ENCODE data around the gene CNNM2. TPM values are rescaled to one million over a fixed set of nuclear protein-coding genes. Genes with fewer than 3 reads are reported as not detected.

The CNNM2 gene
- total and polyA plus RNA-seq, 2 experiments from 2014 or later = 3.3 to 18.0 TPM

DNA sequence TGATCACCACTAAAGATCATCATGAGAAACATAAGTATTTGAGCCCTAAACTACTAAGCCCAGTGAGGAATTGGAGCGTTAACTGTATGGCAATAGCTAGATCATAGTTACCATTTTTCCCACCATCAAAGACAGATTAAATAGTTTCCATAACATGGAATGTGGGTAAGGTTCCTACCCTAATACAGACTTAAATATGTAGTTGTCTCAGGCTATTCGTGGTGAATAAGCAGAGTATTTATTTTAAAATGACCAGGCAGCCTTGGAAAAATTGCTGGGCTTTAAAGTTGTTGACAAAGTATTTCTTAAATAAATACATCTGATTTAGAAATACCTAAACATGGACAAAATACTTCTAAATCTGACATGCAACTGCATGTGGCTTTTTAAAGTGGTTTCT, 168.2 kb downstream of the CNNM2 start:
- peaks cover 44% of the 10 kb centered on the region for H3K36me3 ChIP-seq
- TF ChIP-seq, protein P1, sequence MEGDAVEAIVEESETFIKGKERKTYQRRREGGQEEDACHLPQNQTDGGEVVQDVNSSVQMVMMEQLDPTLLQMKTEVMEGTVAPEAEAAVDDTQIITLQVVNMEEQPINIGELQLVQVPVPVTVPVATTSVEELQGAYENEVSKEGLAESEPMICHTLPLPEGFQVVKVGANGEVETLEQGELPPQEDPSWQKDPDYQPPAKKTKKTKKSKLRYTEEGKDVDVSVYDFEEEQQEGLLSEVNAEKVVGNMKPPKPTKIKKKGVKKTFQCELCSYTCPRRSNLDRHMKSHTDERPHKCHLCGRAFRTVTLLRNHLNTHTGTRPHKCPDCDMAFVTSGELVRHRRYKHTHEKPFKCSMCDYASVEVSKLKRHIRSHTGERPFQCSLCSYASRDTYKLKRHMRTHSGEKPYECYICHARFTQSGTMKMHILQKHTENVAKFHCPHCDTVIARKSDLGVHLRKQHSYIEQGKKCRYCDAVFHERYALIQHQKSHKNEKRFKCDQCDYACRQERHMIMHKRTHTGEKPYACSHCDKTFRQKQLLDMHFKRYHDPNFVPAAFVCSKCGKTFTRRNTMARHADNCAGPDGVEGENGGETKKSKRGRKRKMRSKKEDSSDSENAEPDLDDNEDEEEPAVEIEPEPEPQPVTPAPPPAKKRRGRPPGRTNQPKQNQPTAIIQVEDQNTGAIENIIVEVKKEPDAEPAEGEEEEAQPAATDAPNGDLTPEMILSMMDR (IDR thresholded peaks at IDR 0.05; ENCODE audit: low read depth, low read length) = no peak
- no peak for DNase-seq (ENCODE audit: low read depth in 1 of 2, low spot score in 1 of 2)
- no peaks in the 10 kb centered on the region for H3K9me3 ChIP-seq (ENCODE audit: low read depth)
- H3K27ac ChIP-seq = peak overlapping the region; percentile 57
- no peak overlapping the region for H3K4me3 ChIP-seq
- H3K27me3 ChIP-seq = no peaks in the 10 kb centered on the region
- no peaks in the 10 kb centered on the region for H3K4me1 ChIP-seq (ENCODE audit: low read depth)

DNA sequence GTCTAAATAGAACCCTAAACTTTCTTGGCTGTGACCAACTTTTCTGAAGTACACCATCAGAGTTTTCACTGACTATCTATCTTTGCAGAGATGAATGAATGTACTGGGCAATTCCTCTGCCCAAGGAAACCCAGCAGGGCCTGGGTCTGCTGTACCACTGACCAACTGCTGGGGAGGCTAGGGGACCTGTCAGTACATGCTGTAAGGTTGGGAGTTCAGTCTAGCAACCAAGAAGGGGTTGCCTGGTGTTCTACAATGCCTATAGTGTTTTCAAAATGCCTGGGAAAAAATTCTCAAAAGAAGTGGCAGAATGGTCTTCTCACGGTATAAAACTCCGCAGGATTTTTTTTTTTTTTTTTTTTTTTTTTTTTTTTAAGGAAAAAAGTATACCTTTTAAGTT, 168.7 kb downstream of the CNNM2 start:
- H3K27me3 ChIP-seq = no peaks in the 10 kb centered on the region
- no peak for DNase-seq (ENCODE audit: low read depth in 1 of 2, low spot score in 1 of 2)
- no peaks in the 10 kb centered on the region for H3K9me3 ChIP-seq (ENCODE audit: low read depth)
- H3K27ac ChIP-seq = peak overlapping the region; percentile 54
- TF ChIP-seq, protein P1 (IDR thresholded peaks at IDR 0.05; ENCODE audit: low read depth, low read length) = no peak
- H3K4me3 ChIP-seq = no peak overlapping the region
- peaks cover 49% of the 10 kb centered on the region for H3K36me3 ChIP-seq
- no peaks in the 10 kb centered on the region for H3K4me1 ChIP-seq (ENCODE audit: low read depth)

DNA sequence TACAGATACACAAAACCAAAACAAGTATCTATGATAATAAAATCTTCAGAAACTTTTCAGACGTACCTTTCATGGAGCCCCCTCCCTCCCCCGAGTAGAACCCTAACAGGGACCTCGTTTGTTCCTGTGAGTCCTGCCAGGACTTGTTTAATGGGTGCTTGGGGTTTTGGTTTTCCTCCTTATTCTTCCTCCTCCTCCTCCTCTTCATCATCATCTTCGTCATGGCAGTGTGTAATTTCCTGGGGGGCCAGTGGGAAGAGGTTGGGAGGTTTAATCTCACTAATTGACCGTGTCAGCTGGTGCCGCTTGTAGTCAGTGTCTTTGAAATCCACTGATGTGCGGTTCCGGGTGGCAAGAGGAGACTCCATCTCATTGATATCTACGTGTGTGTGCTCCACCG, 171.4 kb downstream of the CNNM2 start:
- no peak for DNase-seq (ENCODE audit: low read depth in 1 of 2, low spot score in 1 of 2)
- Histone ChIP-seq H3K4me3 (no peak overlapping the region), H3K27me3 (no peaks in the 10 kb centered on the region), H3K27ac (no peak overlapping the region), H3K36me3 (peaks cover 72% of the 10 kb centered on the region), H3K9me3 (ENCODE audit: low read depth) (no peaks in the 10 kb centered on the region), H3K4me1 (ENCODE audit: low read depth) (no peaks in the 10 kb centered on the region)
- TF ChIP-seq, protein P1 (IDR thresholded peaks at IDR 0.05; ENCODE audit: low read depth, low read length) = no peak

DNA sequence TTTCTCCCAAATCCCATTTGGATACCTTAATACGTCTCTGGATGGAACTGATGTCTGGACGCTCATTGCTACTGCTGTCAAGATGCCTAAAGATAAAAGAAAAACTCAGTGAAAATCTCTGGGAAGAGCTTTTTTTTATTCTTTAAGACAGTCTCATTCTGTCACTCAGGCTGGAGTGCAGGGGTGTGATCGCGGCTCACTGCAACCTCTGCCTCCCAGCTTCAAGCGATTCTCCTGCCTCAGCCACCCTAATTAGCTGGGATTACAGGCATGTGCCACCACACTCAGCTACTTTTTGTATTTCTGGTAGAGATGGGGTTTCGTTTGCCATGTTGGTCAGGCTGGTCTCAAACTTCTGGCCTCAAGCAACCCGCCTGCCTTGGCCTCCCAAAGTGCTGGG, 172.8 kb downstream of the CNNM2 start:
- Histone ChIP-seq H3K36me3 (peaks cover 80% of the 10 kb centered on the region), H3K9me3 (ENCODE audit: low read depth) (no peaks in the 10 kb centered on the region), H3K4me1 (ENCODE audit: low read depth) (no peaks in the 10 kb centered on the region), H3K27me3 (no peaks in the 10 kb centered on the region), H3K27ac (no peak overlapping the region), H3K4me3 (no peak overlapping the region)
- TF ChIP-seq, protein P1 (IDR thresholded peaks at IDR 0.05; ENCODE audit: low read depth, low read length) = no peak
- no peak for DNase-seq (ENCODE audit: low read depth in 1 of 2, low spot score in 1 of 2)

DNA sequence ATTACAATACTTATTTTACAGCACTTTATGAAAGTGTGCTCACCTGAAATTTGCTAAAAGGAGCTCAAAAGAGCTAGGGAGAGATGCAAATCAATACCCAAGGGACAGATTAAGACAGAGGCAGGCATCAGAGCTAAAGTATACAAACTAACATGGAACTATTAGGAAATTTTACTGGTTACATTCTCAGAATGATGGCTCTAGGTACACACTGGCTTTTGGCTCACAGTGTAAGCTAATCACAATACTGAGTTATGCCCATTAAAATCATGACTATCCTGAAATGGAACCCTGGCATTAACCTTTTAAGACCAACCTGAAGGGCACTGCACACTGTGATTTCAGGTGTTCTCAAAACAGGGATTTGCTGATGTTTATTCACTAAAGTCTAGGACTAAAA, 176.9 kb downstream of the CNNM2 start:
- Histone ChIP-seq H3K4me1 (ENCODE audit: low read depth) (no peaks in the 10 kb centered on the region), H3K27ac (no peak overlapping the region), H3K9me3 (ENCODE audit: low read depth) (no peaks in the 10 kb centered on the region), H3K4me3 (no peak overlapping the region), H3K27me3 (no peaks in the 10 kb centered on the region), H3K36me3 (peaks cover 86% of the 10 kb centered on the region)
- TF ChIP-seq, protein P1 (IDR thresholded peaks at IDR 0.05; ENCODE audit: low read depth, low read length) = no peak
- DNase-seq (ENCODE audit: low read depth in 1 of 2, low spot score in 1 of 2) = no peak

DNA sequence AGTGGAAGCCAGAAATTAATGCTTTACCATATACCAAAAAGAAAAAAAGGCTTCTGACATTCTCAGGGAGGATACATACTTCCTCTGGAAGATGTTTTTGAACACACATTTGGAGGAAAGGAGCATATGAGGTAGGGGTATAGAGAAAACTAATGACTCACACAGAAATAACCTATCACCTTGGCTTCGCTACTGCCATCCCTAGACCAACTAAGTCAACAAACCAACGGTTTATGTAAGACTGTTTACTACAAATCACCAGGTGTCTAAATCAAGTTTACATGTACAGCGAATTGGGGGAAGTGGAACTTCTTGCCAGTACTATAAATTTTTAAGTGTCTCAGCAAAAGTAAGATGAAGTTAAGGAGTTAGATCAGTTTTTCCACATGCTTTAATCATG, 178.0 kb downstream of the CNNM2 start:
- no peak overlapping the region for H3K27ac ChIP-seq
- H3K4me1 ChIP-seq (ENCODE audit: low read depth) = no peaks in the 10 kb centered on the region
- H3K36me3 ChIP-seq = peaks cover 85% of the 10 kb centered on the region
- TF ChIP-seq, protein P1 (IDR thresholded peaks at IDR 0.05; ENCODE audit: low read depth, low read length) = no peak
- DNase-seq (ENCODE audit: low read depth in 1 of 2, low spot score in 1 of 2) = no peak
- H3K27me3 ChIP-seq = no peaks in the 10 kb centered on the region
- no peak overlapping the region for H3K4me3 ChIP-seq
- H3K9me3 ChIP-seq (ENCODE audit: low read depth) = no peaks in the 10 kb centered on the region

All from cardiac muscle cell (in vitro differentiated cells and primary cell).